ENCODE data around the gene SLC31A1.

Gene SLC31A1

DNA sequence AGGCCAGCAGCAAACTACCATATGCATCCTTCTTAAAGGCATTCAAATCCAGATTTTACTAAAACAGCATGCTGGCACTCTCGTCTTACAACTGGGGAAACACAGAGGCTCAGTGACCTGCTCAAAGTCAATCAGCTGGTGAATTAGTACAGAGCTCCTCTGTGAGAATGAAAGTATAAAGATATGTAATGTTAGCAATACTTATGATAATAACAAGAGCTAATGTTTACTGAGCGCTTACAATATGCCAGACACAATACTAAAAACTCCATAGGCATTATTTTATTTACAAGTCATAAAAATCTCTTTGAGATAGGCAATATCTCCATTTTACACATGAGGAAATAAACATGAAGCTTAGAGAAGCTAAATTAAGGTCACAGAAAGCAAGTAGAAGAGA, 28.9 kb upstream of the SLC31A1 start:
- ChIA-PET CTCF (interaction anchor here (0.6 kb wide), 1 partner anchor 31 kb away, joined by 4 read pairs; no protein-coding TSS in a partner anchor), POLR2A (ENCODE audit: low non-redundant PET) (interaction anchor here (0.7 kb wide), 1 partner anchor 1395 kb away, joined by 6 read pairs; the partner anchor contains the start of gene ATP6V1G1)
- DNase-seq (ENCODE audit: low spot score) = no peak
- no peak overlapping the region for H3K27ac ChIP-seq
- no peak for TF ChIP-seq CTCF (conservative IDR thresholded peaks at IDR 0.05; ENCODE audit: low read depth)

DNA sequence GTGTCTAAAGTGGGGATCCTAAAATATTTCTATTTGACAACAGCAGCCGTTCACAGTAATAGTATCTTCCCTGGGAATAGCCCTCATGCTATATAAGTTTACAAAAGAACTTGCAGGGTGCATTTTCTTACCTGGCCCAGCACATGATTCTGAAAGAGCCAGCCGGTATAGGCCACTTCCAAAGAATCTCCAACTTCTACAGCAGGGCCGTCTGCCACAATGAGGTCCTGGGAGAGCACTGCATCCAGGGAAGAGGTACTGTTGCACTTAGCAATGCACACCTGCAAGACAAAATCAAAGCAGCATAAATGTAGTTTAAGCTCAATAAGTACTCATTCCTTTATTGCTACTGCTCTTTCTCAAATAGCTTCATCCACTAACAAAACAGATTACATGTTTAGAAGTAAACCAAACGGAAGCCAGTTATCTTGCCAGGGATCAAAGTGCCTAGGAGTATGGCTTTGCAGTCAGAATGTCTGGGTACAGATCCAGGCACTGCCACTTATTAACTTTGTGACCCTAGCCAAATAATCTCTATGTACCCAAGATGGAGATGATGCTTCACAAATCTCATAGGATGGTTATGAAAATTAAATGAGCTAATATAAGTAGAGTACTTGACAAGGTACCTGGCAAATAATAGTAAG, 21.5 kb upstream of the SLC31A1 start:
- POLR2A ChIA-PET (ENCODE audit: low non-redundant PET) = no interaction called here
- TF ChIP-seq CTCF (conservative IDR thresholded peaks at IDR 0.05; ENCODE audit: low read depth) = no peak
- CTCF ChIA-PET = no interaction called here
- H3K27ac ChIP-seq = no peak overlapping the region
- no peak for DNase-seq (ENCODE audit: low spot score)

- POLR2A ChIA-PET (ENCODE audit: low non-redundant PET) = no interaction called here
- TF ChIP-seq CTCF (conservative IDR thresholded peaks at IDR 0.05; ENCODE audit: low read depth) = no peak
- no peak overlapping the region for H3K27ac ChIP-seq
- DNase-seq (ENCODE audit: low spot score) = no peak
- CTCF ChIA-PET = no interaction called here
Observed at GRCh38 chr9:113205432-113205831, 15.9 kb upstream of the SLC31A1 start.

DNA sequence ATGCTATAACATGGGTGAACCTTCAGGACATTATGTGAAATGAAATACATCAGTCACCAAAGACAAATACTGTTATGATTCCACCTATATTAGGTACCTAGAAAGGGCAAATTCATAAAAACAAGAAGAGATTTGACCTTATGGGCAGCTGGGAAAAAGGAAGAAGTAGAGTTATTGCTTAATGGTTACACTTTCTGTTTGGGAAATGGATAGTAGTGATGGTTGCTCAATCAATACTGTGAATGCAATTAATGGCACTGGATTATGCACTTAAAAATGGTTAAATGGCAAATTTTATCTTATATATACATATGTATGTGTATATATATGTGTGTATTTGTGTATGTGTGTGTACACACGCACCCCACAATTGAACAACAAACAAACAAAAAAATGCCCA, 15.5 kb upstream of the SLC31A1 start:
- no peak for DNase-seq (ENCODE audit: low spot score)
- POLR2A ChIA-PET (ENCODE audit: low non-redundant PET) = no interaction called here
- CTCF ChIA-PET = no interaction called here
- TF ChIP-seq CTCF (conservative IDR thresholded peaks at IDR 0.05; ENCODE audit: low read depth) = no peak
- no peak overlapping the region for H3K27ac ChIP-seq

- POLR2A ChIA-PET (ENCODE audit: low non-redundant PET) = no interaction called here
Observed at GRCh38 chr9:113210815-113211214, 10.5 kb upstream of the SLC31A1 start.

GRCh38 chr9:113215132-113215531, 6.2 kb upstream of the SLC31A1 start:
- DNase-seq (ENCODE audit: low spot score) = peak; percentile 56
- H3K27ac ChIP-seq = no peak overlapping the region
- POLR2A ChIA-PET (ENCODE audit: low non-redundant PET) = no interaction called here

More at GRCh38 chr9:113210815-113211214, 10.5 kb upstream of the SLC31A1 start:
- DNase-seq (ENCODE audit: low spot score) = no peak
- CTCF ChIA-PET = no interaction called here
- TF ChIP-seq CTCF (conservative IDR thresholded peaks at IDR 0.05; ENCODE audit: low read depth) = no peak
- no peak overlapping the region for H3K27ac ChIP-seq

More at GRCh38 chr9:113215132-113215531, 6.2 kb upstream of the SLC31A1 start:
- CTCF ChIA-PET = no interaction called here
- TF ChIP-seq CTCF (conservative IDR thresholded peaks at IDR 0.05; ENCODE audit: low read depth) = no peak
